Neural cell (in vitro differentiated cells): Measurements from ENCODE around the gene MROH2A.

Source experiments
- EP300 ChIP-seq: fragments of 450-650 bp; conservative IDR thresholded peaks from 2 replicates; pipeline ENCODE4 v1.6.1; 2014; ENCODE audit warnings: antibody characterized with exemption, mild to moderate bottlenecking, moderate library complexity; ENCODE audit not compliant: poor library complexity, severe bottlenecking
- EZH2 ChIP-seq: fragments of 200-600, 300-800 bp; shearing (Covaris generic), sonication (generic); IDR thresholded peaks from 2 replicates; pipeline ENCODE4 v1.6.1; 2014; ENCODE audit warnings: antibody characterized with exemption, low read length, borderline replicate concordance, mild to moderate bottlenecking; ENCODE audit not compliant: insufficient read depth, poor library complexity, severe bottlenecking
- MXI1 ChIP-seq: fragments of 450-650 bp; conservative IDR thresholded peaks from 2 replicates; pipeline ENCODE4 v1.6.1; 2014; ENCODE audit warnings: antibody characterized with exemption, mild to moderate bottlenecking; ENCODE audit not compliant: poor library complexity, severe bottlenecking
- POLR2AphosphoS5 ChIP-seq: IDR thresholded peaks from 2 replicates; pipeline ENCODE4 v1.6.1; 2012
- RAD21 ChIP-seq: fragments of 450-650 bp; conservative IDR thresholded peaks from 2 replicates; pipeline ENCODE4 v1.6.1; 2014; ENCODE audit warnings: antibody characterized with exemption, mild to moderate bottlenecking, moderate library complexity
- SMC3 ChIP-seq: fragments of 450-650 bp; conservative IDR thresholded peaks from 2 replicates; pipeline ENCODE4 v1.6.1; 2014; ENCODE audit warnings: antibody characterized with exemption, mild to moderate bottlenecking, moderate library complexity; ENCODE audit not compliant: poor library complexity
- TAF1 ChIP-seq: IDR thresholded peaks from 2 replicates; pipeline ENCODE4 v1.6.1; 2012; ENCODE audit warnings: low read depth
- TF ChIP-seq, protein P1 (sequence below): fragments of 450-650 bp; IDR thresholded peaks from 2 replicates; pipeline ENCODE4 v1.5.1; 2014; ENCODE audit warnings: antibody characterized with exemption, mild to moderate bottlenecking, moderate library complexity; ENCODE audit not compliant: poor library complexity, severe bottlenecking
- TF ChIP-seq, protein P2 (sequence below): IDR thresholded peaks from 2 replicates; pipeline ENCODE4 v1.6.1; 2012; ENCODE audit warnings: borderline replicate concordance

DNA sequence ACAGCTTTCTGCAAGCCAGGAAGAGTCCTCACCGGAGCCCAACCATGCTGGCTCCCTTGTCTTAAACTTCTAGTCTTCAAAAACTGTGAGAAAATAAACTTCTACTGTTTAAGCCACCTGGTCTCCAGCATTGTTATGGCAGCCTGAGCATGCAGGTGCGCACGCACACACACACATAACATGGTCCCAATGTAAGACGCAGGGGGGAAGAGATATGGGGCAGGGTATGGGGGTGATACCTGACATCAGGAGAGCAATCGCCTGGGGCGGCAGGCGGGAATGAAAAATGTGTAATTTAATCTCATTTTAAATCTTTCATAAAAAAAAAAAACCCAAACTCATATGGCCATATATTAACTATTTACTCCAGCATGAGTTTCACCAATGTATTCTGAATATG lies 58.2 kb downstream of the MROH2A start:
- TF ChIP-seq, protein P1, sequence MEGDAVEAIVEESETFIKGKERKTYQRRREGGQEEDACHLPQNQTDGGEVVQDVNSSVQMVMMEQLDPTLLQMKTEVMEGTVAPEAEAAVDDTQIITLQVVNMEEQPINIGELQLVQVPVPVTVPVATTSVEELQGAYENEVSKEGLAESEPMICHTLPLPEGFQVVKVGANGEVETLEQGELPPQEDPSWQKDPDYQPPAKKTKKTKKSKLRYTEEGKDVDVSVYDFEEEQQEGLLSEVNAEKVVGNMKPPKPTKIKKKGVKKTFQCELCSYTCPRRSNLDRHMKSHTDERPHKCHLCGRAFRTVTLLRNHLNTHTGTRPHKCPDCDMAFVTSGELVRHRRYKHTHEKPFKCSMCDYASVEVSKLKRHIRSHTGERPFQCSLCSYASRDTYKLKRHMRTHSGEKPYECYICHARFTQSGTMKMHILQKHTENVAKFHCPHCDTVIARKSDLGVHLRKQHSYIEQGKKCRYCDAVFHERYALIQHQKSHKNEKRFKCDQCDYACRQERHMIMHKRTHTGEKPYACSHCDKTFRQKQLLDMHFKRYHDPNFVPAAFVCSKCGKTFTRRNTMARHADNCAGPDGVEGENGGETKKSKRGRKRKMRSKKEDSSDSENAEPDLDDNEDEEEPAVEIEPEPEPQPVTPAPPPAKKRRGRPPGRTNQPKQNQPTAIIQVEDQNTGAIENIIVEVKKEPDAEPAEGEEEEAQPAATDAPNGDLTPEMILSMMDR = no peak
- TF ChIP-seq MXI1 = no peak
- TF ChIP-seq POLR2AphosphoS5 = no peak
- TF ChIP-seq EZH2 = no peak
- TF ChIP-seq RAD21 = no peak
- TF ChIP-seq, protein P2, sequence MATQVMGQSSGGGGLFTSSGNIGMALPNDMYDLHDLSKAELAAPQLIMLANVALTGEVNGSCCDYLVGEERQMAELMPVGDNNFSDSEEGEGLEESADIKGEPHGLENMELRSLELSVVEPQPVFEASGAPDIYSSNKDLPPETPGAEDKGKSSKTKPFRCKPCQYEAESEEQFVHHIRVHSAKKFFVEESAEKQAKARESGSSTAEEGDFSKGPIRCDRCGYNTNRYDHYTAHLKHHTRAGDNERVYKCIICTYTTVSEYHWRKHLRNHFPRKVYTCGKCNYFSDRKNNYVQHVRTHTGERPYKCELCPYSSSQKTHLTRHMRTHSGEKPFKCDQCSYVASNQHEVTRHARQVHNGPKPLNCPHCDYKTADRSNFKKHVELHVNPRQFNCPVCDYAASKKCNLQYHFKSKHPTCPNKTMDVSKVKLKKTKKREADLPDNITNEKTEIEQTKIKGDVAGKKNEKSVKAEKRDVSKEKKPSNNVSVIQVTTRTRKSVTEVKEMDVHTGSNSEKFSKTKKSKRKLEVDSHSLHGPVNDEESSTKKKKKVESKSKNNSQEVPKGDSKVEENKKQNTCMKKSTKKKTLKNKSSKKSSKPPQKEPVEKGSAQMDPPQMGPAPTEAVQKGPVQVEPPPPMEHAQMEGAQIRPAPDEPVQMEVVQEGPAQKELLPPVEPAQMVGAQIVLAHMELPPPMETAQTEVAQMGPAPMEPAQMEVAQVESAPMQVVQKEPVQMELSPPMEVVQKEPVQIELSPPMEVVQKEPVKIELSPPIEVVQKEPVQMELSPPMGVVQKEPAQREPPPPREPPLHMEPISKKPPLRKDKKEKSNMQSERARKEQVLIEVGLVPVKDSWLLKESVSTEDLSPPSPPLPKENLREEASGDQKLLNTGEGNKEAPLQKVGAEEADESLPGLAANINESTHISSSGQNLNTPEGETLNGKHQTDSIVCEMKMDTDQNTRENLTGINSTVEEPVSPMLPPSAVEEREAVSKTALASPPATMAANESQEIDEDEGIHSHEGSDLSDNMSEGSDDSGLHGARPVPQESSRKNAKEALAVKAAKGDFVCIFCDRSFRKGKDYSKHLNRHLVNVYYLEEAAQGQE = no peak
- no peak for TF ChIP-seq TAF1
- no peak for TF ChIP-seq SMC3
- no peak for TF ChIP-seq EP300
